Liver (tissue), 3 donors: Measurements from ENCODE around the gene DNAH6.

Experiments
- CTCF ChIP-seq: fragments of 150-350 bp; IDR thresholded peaks from 2 replicates; pipeline ENCODE4 v1.5.1; 2017; ENCODE audit warnings: improper control_type of control experiment, low read depth, low read length; ENCODE audit not compliant: missing input control
- EGR1 ChIP-seq, 2 donors: IDR thresholded peaks; 2 replicates each; pipeline ENCODE4 v1.6.1; 2016 to 2018; ENCODE audit warnings: antibody characterized with exemption in 2 of 2, low read depth in 2 of 2
- FOXA1 ChIP-seq: IDR thresholded peaks from 2 replicates; pipeline ENCODE4 v1.6.1; 2016; ENCODE audit warnings: antibody characterized with exemption
- JUND ChIP-seq, 2 donors: IDR thresholded peaks; 2 replicates each; pipeline ENCODE4 v1.6.1; 2016; ENCODE audit warnings: antibody characterized with exemption in 2 of 2
- MAX ChIP-seq: IDR thresholded peaks from 2 replicates; pipeline ENCODE4 v1.6.1; 2016; ENCODE audit warnings: antibody characterized with exemption
- NR2F2 ChIP-seq: IDR thresholded peaks from 2 replicates; pipeline ENCODE4 v1.6.1; 2016; ENCODE audit warnings: antibody characterized with exemption
- RAD21 ChIP-seq, 2 donors: IDR thresholded peaks; 2 replicates each; pipeline ENCODE4 v1.6.1; 2016; ENCODE audit warnings: antibody characterized with exemption in 2 of 2, mild to moderate bottlenecking in 2 of 2
- REST ChIP-seq: IDR thresholded peaks from 2 replicates; pipeline ENCODE4 v1.6.1; 2016; ENCODE audit warnings: antibody characterized with exemption, mild to moderate bottlenecking
- YY1 ChIP-seq: IDR thresholded peaks from 2 replicates; pipeline ENCODE4 v1.6.1; 2016; ENCODE audit warnings: antibody characterized with exemption, mild to moderate bottlenecking
- ZBTB33 ChIP-seq: IDR thresholded peaks from 2 replicates; pipeline ENCODE4 v1.6.1; 2016; ENCODE audit warnings: antibody characterized with exemption
- donor health status: healthy.
- donor health status: healthy.

- no peak for TF ChIP-seq CTCF
- TF ChIP-seq ZBTB33, result no peak
- no peak for TF ChIP-seq JUND (IDR thresholded peaks at IDR 0.05)
- no peak for TF ChIP-seq MAX
- no peak for TF ChIP-seq RAD21 (IDR thresholded peaks at IDR 0.05)
- no peak for TF ChIP-seq REST
- no peak for TF ChIP-seq YY1
- no peak for TF ChIP-seq EGR1 (IDR thresholded peaks at IDR 0.05; ENCODE audit: low read depth in 2 of 2)
- TF ChIP-seq FOXA1, result no peak
- no peak for TF ChIP-seq NR2F2
These were observed 300.2 kb downstream of the DNAH6 start for GRCh38 chr2:84816426-84817026.
